Endometrium (tissue), 2 donors: ENCODE data around the gene TTC9B.

Experiments used
- FAIRE-seq: peaks from 2 replicates; lab custom pipeline; 2012; peaks lifted over from hg19 to GRCh38; lab: Jason Lieb, UNC
- donor health status: control.
- donor health status: control.

The TTC9B gene

GRCh38 chr19:40217934-40218890, at the start of gene TTC9B:
Gene TTC9B, minus strand, starts transcription at chr19:40218384. Its CDS starts 3 bp downstream, at chr19:40218381.
- FAIRE-seq, result no peak

- no peak for FAIRE-seq
Measured at GRCh38 chr19:40267601-40267997, 49.4 kb upstream of the TTC9B start.

GRCh38 chr19:40266912-40267600, 48.9 kb upstream of the TTC9B start:
- no peak for FAIRE-seq

GRCh38 chr19:40266119-40266518, 47.9 kb upstream of the TTC9B start:
- FAIRE-seq, result no peak

- FAIRE-seq, result no peak
Measured at GRCh38 chr19:40265763-40266099, 47.5 kb upstream of the TTC9B start.

- no peak for FAIRE-seq
Measured at GRCh38 chr19:40265055-40265762, 47.0 kb upstream of the TTC9B start.

- no peak for FAIRE-seq
Measured at GRCh38 chr19:40264314-40265054, 46.3 kb upstream of the TTC9B start.

- no peak for FAIRE-seq
Measured at GRCh38 chr19:40263440-40264313, 45.5 kb upstream of the TTC9B start.

GRCh38 chr19:40262422-40262821, 44.2 kb upstream of the TTC9B start:
- no peak for FAIRE-seq

- FAIRE-seq, result no peak
Measured at GRCh38 chr19:40261631-40262030, 43.4 kb upstream of the TTC9B start.

- FAIRE-seq, result no peak
Measured at GRCh38 chr19:40257096-40257517, 38.9 kb upstream of the TTC9B start.

- no peak for FAIRE-seq
Measured at GRCh38 chr19:40256512-40256911, 38.3 kb upstream of the TTC9B start.

GRCh38 chr19:40255619-40256166, 37.5 kb upstream of the TTC9B start:
- FAIRE-seq, result no peak

GRCh38 chr19:40254714-40255418, 36.7 kb upstream of the TTC9B start:
- no peak for FAIRE-seq

- FAIRE-seq, result no peak
Measured at GRCh38 chr19:40253611-40254092, 35.5 kb upstream of the TTC9B start.

GRCh38 chr19:40252395-40252794, 34.2 kb upstream of the TTC9B start:
- no peak for FAIRE-seq

GRCh38 chr19:40251991-40252390, 33.8 kb upstream of the TTC9B start:
- no peak for FAIRE-seq

- no peak for FAIRE-seq
Measured at GRCh38 chr19:40251244-40251643, 33.1 kb upstream of the TTC9B start.

GRCh38 chr19:40249781-40250180, 31.6 kb upstream of the TTC9B start:
- no peak for FAIRE-seq

- FAIRE-seq, result no peak
Measured at GRCh38 chr19:40249201-40249600, 31.0 kb upstream of the TTC9B start.
